NCI-H187 (cell line): ENCODE measurements around the gene CIB1.

Source experiments
- DNase-seq, 2 experiments: peaks; one replicate each; lab custom pipeline; 2025; lab: John Stamatoyannopoulos, UW

Gene CIB1

GRCh38 chr15:90240856-90241255 lies 7.1 kb upstream of the CIB1 start:
- DNase-seq: no peak

DNA sequence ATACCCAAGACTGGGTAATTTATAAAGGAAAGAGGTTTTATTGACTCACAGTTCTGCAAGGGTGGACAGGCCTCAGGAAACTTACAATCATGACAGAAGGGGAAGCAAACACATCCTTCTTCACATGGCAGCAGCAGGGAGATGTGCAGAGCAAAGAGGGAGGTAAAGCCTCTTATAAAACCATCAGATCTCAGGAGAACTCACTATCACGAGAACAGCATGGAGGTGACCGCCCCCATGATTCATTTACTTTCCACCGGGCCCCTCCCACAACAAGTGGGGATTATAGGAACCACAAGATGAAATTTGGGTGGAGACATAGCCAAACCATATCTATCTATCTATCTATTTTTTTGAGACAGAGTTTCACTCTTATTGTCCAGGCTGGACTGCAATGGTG lies 5.6 kb upstream of the CIB1 start:
- DNase-seq: no peak

- DNase-seq: peak in 1 of 2 experiments; percentile 74
Observed at GRCh38 chr15:90234096-90234988, 601 bp upstream of the CIB1 start, which contains the start of gene GDPGP1. Gene GDPGP1 (plus strand): TSS chr15:90234209. CDS start chr15:90240909, 6,700 bp downstream.

- no peak for DNase-seq
Observed at GRCh38 chr15:90232941-90233386, 777 bp downstream of the CIB1 start.

DNA sequence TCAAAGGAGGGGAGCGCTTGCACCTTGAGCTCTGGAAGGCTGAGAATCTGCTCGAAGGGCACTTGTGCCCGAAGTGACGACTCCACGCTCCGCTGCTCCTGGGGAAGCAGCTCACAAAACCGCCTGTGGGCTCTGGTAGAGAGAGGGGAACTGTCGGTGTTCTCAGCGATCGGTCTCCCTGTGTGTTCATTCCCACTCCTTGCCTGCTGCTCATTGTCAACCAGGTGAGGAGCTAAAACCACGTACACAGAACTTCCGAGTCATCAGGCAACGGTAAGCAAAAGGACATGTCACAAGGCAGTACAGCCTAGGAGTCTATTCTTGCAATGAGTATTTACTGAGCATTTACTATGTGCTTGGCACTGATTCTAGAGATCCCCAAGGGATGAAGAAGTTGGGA lies 1.5 kb downstream of the CIB1 start:
- DNase-seq: no peak

GRCh38 chr15:90231028-90232017 lies 2.4 kb downstream of the CIB1 start:
- no peak for DNase-seq

DNA sequence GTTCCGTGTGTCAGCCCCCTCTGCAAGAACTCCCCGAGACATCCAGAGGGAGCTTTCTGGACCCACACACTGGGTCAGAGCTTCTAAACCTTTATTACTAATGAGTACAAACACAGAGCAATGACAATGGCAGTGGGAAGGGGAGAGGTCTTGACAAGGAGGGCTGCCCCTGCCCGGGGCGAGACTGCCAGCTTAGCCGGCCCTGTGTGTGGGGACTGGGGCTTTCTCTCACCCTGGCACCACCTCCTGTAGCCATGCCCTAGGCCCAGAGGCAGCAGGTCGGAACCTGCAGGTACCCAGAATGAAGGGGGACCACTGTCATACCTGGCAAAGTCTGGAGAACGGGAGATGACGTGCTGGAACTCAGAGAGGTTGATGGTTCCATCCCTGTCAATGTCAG lies 3.1 kb downstream of the CIB1 start:
- no peak for DNase-seq

- no peak for DNase-seq
Observed at GRCh38 chr15:90230071-90230494, 3.7 kb downstream of the CIB1 start.

GRCh38 chr15:90228960-90229359 lies 4.8 kb downstream of the CIB1 start:
- DNase-seq: no peak

- no peak for DNase-seq
Observed at GRCh38 chr15:90227816-90228772, 5.6 kb downstream of the CIB1 start.

- DNase-seq: no peak
Observed at GRCh38 chr15:90227336-90227735, 6.4 kb downstream of the CIB1 start.

GRCh38 chr15:90225504-90226234 lies 8.1 kb downstream of the CIB1 start:
- DNase-seq: no peak

- no peak for DNase-seq
Observed at GRCh38 chr15:90225047-90225446, 8.7 kb downstream of the CIB1 start.

DNA sequence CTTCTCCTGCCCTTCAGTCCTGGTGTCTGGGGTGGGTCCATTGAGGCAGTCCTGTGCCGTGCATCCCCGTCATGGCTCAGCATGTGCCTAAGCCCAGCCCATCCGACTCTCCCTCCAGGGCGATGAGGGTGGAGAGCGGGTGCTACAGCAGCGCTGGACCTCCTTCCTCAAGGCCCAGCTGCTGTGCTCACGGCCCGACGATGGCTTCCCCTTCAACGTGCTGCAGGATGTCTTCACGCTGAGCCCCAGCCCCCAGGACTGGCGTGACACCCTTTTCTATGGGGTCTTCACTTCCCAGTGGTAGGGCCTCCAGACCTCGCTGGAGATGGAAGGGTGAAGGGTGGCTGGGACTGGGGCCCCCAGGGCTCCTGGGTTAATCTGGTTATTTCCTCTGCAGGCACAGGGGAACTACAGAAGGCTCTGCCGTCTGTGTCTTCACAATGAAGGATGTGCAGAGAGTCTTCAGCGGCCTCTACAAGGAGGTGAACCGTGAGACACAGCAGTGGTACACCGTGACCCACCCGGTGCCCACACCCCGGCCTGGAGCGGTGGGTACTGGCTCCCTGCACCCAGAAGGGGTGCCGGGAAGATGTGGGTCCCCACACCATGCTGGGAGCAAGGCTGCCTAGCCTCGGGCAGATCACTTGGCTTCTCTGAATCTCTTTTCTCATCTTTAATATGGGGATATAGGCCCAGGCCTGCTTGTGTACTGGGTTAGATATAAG lies 10.1 kb downstream of the CIB1 start:
- no peak for DNase-seq

DNA sequence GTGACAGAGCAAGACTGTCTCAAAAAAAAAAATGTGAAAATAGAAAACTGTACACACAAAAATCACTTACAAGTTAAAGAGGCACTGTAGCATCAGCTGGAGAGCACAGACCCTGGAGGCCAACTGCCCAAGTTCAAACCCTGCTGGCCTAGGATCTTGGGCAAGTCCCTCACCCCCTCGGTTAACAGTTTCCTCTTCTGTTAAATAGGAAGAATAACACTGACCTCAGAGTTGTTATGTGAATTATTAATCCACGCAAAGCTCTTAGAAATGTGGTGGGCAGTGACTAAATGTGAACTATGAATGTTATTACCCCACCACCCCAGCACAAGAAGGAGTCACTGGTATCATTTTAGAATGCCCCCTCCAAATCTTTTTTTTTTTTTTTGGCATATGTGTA lies 11.2 kb downstream of the CIB1 start:
- no peak for DNase-seq

GRCh38 chr15:90221246-90221900 lies 12.4 kb downstream of the CIB1 start:
- peak in 1 of 2 experiments; percentile 52 for DNase-seq

DNA sequence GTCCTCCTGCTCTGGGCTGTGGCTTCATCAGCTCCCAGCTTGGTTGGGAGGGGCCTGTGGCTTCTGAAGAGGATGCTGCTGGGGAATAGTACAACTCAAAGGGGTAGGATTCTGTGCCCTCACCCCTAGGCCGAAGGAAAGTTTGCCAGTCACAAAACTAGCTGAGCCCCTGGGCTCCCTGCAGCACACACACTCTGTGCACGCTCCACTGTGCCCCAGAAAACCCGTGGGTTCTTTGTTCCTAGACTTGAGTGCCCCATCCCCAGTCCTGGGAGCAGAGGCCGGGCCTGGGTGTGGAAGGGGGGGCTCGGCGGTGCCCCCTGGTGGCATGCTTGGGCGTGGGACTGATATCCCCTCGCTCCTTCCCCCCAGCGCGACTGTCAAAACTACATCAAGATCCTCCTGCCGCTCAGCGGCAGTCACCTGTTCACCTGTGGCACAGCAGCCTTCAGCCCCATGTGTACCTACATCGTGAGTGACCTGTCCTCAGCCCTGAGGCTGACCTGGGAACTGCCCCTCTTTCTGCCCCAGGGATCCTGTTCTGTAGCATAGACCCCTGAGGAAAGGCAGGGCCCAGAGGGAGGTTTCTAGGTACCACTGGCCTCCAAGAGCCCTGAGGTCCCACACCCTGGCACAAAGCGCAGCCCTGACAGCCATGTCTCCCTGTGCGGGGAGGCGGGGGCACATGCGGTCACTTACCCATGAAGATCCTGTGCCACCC lies 14.2 kb downstream of the CIB1 start:
- no peak for DNase-seq

DNA sequence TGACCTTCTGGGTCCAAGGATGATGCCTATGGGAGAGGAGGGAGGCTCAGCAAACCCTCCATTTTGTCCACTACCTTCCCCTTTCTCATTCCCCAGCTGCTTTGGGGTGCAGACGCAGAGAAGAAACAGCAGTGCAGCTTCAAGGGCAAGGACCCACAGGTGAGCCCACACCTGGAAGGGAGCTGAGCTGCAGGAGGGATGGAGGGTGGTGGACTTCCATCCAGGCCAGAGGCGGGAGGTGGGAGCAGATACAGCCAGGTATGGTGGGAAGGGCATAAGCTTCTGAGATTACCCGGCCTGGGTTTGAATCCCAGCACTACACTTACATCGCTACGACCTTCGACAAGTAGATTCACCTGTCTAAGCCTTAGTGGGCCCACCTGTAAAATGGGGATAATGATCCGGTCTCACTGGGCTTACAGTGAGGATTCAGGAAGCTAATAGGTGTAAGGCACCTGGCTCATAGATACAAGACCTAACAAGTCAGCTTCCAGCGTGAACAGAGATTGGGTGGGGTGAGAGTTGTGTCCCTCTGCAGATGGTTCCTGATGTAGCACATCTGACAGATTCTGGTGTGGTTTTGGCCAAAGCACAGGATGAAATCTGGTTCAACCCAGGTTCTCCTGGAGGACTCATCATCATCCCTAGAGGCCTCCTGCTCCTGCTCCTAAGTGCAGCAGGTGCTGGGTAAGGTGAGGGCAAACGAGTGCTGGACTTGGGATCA lies 15.9 kb downstream of the CIB1 start:
- no peak for DNase-seq
